Stimulated activated CD8-positive, alpha-beta memory T cell treated with anti-CD3 and anti-CD28 coated beads, Interleukin-12 subunit alpha, Interleukin-12 subunit beta, amount 100 ng/mL, for 24 hours (primary cell): ENCODE measurements around the gene SMIM9.

Experiments used
- DNase-seq: peaks from one replicate; pipeline ENCODE4 v3.0.0-alpha.2; 2020; ENCODE audit errors: extremely low read depth

SMIM9 gene

GRCh38 chrX:154780968-154781367 is 53.5 kb downstream of the SMIM9 start:
- DNase-seq = no peak

GRCh38 chrX:154779261-154779660 is 55.2 kb downstream of the SMIM9 start:
- DNase-seq = no peak

DNA sequence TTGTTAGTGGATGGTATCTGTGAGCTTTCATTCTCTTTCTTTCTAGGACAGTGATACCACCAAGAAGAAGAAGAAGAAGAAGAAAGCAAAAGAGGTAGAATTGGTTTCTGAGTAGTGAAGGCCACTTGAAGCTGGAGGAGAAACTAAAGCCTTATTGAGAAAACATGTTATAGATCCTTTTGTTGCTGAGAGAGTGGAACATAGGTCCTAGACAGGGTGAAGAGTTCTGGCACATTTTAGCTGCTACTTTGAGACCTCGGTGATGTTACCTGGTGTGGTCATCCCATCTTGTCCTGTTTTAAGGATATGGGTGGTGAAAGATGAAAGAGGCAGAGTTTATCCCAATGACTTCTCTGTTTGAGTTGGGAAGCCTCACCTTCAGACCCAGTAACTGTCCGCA is 57.7 kb downstream of the SMIM9 start:
- no peak for DNase-seq

DNA sequence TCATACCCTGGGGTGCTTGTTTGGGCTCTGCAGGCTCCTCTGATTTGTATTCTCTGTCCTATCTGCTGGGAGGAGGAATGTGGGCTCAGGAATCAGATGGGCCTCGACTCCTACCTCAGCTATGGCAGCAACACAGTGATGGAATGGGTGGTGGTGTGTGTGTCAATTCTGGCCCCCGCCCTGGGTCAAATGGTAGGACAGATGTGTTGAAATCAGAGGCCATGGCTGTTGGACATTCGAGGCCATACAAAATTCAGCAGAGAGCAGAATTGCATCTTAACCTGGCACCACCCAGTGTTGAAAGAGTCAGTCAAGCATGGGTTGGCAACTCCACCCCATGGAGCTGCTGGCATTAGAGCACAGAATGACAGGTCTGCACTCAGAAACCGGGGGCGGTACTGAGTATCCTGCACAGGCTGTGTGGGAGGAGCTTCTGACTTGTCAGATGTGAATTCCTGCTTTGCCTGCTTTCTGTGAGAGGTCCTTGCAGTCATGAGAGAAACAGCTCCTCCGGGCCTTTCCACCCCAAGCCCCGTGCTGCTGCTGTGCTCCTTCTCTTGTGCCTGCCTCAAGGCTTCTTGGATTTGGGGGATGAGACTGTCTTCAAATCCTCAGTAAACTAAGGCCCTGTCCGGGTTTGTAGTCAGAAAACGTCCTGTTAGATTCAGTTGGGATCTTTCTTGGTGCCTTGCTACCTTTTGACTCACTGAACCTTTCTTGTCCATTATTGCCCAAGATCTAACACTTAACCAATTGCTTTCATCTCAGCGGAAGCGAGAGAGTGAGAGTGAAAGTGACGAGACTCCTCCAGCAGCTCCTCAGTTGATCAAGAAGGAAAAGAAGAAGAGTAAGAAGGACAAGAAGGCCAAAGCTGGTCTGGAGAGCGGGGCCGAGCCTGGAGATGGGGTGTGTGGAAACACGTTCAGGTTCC is 58.8 kb downstream of the SMIM9 start:
- no peak for DNase-seq

DNA sequence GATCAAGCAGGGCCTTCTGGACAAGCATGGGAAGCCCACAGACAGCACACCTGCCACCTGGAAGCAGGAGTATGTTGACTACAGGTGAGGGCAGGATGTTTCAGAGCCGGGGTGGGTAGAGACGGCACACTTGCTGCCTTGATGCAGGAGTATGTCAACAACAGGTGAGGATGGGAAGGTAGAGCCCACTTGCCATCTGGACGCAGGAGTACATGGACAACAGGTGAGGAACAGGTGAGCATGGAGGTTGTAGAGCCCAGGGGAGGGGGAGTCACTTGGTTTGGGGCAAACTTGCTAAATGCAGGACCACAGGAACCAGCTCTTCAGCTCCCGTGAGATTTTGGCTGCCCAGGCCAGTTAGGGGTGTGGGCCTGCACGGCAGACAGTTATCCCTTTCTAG is 59.8 kb downstream of the SMIM9 start:
- no peak for DNase-seq
